CD4-positive, alpha-beta T cell treated with Interleukin-4 for 1 hour (primary cell): ENCODE measurements around the gene EPHA8.

Source experiments
- DNase-seq, 2 donors: peaks; one replicate each; pipeline ENCODE4 v3.0.0-alpha.2; 2020 to 2022

EPHA8 gene

DNA sequence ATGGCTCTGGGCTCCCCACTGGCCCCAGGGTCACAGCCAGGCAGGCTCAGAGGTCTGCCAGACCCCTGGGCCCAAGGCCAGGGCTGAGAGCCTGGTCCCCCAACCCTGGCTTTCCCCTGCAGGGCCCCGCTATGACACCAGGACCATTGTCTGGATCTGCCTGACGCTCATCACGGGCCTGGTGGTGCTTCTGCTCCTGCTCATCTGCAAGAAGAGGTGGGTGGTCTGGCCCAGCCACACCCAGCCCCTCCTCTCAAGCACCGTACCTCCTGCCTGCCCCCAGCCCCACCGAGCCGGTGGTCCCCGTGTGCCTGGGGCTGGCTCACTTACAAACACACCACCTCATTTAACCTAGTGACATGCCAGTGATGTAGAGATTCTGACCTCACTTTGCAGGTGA lies 31.8 kb downstream of the EPHA8 start:
- DNase-seq, result no peak

DNA sequence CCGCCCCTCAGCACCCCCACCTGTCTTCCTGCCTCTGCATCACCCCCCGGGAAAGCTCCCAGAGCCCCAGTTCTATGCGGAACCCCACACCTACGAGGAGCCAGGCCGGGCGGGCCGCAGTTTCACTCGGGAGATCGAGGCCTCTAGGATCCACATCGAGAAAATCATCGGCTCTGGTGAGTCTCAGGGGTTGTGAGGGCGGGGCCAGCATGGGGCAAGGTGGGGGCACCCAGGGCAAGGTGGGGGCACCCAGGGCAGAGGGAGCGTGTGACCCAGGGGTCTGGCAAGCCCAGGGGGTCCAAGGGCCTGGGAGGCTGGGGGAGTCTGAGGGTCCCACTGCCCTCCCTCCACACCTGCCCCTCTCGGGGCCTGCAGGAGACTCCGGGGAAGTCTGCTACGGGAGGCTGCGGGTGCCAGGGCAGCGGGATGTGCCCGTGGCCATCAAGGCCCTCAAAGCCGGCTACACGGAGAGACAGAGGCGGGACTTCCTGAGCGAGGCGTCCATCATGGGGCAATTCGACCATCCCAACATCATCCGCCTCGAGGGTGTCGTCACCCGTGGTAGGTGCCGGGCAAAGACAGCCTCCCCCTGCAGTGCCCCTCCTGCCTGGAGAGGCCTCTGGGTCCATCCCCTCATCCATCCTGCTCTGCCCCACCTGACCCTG lies 34.1 kb downstream of the EPHA8 start:
- DNase-seq, result no peak

- no peak for DNase-seq
These were observed 34.7 kb downstream of the EPHA8 start for GRCh38 chr1:22597996-22598395.

DNA sequence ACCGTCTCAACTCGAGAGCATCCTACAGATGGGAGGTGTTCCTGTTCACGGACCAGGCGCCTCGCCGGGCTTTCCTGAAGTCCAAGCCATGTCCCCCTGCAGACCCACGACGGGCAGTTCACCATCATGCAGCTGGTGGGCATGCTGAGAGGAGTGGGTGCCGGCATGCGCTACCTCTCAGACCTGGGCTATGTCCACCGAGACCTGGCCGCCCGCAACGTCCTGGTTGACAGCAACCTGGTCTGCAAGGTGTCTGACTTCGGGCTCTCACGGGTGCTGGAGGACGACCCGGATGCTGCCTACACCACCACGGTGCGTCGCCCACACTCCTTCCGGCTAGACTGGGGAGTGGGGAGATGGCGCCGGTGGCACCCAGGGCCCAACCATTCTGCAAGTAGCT lies 35.4 kb downstream of the EPHA8 start:
- DNase-seq, result no peak

GRCh38 chr1:22600071-22600816 lies 37.0 kb downstream of the EPHA8 start:
- no peak for DNase-seq

GRCh38 chr1:22600817-22601605 lies 37.7 kb downstream of the EPHA8 start:
- no peak for DNase-seq

DNA sequence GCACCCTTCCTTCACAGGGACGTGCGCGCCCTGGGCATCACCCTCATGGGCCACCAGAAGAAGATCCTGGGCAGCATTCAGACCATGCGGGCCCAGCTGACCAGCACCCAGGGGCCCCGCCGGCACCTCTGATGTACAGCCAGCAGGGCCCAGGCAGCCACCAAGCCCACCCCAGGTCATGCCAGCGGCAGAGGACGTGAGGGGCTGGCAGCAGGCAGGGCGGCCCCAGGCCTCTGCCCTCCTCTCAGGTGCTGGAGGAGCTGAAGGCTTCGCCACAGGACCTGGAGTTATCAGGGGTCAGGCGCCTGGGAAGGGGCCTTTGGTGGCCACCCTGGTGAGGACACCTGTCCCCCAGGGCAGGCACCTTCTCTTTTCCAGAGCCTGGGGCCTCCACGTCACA lies 38.3 kb downstream of the EPHA8 start:
- no peak for DNase-seq

DNA sequence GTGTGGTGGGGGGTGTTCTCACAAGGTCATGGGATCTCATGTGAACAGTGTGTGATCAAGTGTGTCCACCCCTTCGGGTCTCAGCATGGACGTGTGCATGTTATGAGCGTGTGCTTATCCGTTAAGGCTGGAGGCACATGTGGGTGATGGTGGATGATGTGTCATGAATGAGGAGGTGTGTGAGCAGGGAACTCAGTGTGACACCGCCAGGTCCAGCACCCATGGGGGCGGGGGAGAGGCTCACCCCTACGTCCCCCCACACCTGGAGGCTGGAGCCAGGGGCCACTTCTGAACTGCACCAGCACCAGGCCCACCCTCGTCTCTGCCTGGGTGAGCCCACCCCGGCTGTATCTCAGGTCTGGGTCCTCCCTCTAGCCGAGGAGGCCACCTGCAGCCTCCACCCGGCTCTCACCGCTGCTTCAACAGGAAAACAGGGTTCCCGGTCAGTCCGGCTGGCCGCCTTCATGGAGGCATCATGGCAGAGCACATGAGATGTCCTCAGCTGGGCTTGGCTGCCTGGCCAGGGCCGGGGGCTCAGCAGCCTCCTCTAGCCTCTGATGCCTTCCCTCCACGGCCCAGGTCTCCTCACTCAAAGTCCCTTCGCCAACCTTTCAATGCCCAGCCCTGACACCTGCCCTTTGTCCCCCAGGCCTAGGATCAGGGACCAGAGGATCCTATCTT lies 38.9 kb downstream of the EPHA8 start:
- DNase-seq, result no peak

DNA sequence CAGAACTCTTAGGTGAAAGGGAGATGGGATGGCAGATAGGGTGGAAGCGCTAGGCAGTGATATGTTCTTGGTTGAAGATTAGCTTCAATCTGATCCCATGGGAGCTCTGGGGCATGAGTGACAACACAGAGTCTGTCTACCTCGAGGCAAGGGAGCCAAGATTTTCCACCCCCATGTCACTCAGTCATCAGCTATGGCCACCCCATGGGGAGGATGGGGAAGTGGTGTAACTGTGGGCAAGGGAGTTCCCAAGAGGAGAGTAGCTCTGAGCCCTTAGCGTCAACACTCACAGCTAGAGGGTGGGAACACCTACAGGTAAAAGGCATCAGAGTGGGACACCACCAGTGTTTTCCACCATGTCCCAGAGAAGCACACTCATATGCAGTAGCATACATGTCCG lies 42.9 kb downstream of the EPHA8 start:
- no peak for DNase-seq

DNA sequence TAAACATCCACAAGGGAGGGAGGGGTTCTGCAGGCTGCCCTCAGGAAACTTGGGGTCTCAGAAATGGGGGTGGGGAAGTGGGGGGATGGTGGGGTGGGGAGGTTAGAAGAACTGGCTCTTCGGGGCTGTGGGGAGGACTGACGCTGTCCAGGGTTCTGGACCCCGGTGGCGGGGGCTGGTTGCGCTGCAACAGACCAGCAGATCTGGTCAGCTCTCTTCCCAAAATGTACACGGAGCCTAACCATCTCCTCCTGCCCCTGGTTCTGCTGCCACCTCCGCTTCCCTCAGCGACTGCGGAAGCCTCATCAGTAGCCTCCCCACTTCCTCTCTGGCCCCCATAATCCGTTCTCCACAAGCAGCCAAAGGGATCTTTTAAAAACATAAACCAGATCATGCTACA lies 43.9 kb downstream of the EPHA8 start:
- no peak for DNase-seq

DNA sequence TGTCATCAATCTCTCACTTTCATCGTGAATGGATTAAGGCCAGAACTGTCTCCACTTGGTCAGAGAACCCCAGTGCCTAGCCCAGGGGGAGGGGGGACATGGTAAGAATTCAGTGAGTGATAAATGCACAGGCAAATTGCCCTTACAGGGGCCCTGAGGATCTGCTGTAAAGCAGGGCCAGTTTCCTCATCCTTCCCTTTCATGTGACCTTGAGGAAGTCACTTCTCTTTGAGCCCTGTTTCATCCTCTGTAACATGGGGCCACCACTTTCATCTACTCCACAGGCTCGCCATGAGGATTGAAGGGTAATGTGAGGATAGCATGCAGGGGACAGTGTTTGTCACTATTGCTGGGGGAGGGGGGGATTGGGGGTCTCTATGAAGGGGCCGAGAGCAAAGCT lies 45.1 kb downstream of the EPHA8 start:
- no peak for DNase-seq

GRCh38 chr1:22609291-22609690 lies 46.0 kb downstream of the EPHA8 start:
- no peak for DNase-seq

GRCh38 chr1:22611530-22611947 lies 48.2 kb downstream of the EPHA8 start:
- DNase-seq, result no peak

GRCh38 chr1:22612671-22613571 lies 49.6 kb downstream of the EPHA8 start:
- no peak for DNase-seq

DNA sequence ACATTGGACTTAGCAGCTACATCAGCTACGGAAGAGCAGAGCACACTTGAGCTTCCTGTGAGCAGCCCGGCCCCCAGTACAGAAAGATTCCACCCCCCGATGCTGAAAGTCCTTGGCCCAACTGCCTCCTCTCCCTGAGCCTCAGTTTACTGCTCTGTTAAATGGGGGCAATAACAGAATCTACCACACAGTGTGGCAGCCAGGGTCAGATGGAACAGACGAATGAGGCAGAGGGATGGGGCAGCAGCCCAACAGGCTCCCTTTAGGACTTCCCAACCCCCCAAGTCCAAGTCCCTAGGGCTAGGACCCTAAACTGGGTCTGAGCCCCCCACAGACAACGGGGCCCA lies 50.3 kb downstream of the EPHA8 start:
- no peak for DNase-seq

DNA sequence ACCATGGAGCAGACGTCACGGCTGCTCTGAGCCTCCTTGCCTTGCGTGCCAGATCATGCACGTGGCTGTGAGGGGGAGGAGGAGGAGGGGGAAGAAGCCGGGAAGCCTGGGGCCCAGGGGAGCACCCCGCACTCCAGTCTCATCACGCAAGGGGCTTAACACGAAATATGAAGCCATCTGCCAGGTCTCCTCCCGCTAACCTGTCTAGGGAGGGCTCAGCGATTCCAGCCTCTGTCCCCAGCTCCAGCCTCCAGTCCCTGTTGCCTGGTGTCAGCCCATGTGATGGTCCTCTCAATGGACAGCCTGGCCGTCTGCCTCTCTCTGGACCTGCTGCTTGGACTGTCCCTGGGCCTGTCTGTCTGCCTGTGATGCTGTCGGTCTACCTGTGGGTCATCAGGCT lies 50.7 kb downstream of the EPHA8 start:
- DNase-seq, result no peak

- no peak for DNase-seq
These were observed 52.6 kb downstream of the EPHA8 start for GRCh38 chr1:22615886-22616285.

GRCh38 chr1:22616571-22616970 lies 53.3 kb downstream of the EPHA8 start:
- no peak for DNase-seq

GRCh38 chr1:22618056-22618455 lies 54.8 kb downstream of the EPHA8 start:
- no peak for DNase-seq

GRCh38 chr1:22619252-22619651 lies 56.0 kb downstream of the EPHA8 start:
- no peak for DNase-seq

DNA sequence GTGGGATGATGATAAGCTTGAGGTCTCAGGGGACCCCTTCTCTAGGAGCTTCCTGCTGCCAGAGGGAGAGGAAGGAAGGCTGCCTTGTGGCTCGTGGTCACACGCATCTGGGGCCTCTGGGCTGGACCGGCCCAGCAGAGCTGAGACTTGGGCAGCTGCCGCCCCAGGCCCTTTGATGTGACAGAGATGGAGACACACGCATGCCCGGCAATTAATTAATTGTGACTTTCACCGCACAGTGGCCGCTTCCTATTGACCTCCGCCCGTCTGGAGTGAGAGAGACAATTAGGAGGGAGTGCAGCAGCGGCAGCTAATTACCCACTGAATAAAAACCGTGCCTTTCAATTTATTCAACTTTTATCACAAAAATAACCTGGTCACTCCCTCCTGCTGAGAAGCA lies 56.5 kb downstream of the EPHA8 start:
- no peak for DNase-seq

DNA sequence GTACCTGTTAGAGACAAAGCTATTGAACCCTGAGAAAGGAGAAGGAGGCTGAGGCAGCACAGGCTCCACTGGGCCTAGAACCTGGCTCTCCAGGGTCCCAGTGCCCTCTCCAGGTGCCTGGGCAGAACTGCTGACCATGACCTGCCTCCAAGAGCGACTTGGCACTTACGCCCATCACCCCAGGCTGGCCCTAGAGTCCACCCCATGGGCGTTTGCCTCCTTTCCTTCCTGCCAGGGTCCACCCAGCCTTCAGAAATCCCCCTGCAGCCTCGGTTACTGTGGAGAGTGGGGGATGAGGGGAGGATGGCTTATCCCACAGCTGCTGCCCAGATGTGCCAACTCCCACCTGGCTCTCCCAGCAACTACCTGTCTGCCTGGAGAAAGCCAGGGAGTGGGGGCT lies 58.5 kb downstream of the EPHA8 start:
- no peak for DNase-seq
